NCI-H2227 (cell line): ENCODE measurements around the gene CAPRIN2.
A peak's percentile ranks its signal among the peaks of the same experiment; 100 is the strongest.

Experiments used
- DNase-seq: peaks from one replicate; lab custom pipeline; 2025; ENCODE audit not compliant: unreplicated experiment; lab: John Stamatoyannopoulos, UW

Gene CAPRIN2, protein sequence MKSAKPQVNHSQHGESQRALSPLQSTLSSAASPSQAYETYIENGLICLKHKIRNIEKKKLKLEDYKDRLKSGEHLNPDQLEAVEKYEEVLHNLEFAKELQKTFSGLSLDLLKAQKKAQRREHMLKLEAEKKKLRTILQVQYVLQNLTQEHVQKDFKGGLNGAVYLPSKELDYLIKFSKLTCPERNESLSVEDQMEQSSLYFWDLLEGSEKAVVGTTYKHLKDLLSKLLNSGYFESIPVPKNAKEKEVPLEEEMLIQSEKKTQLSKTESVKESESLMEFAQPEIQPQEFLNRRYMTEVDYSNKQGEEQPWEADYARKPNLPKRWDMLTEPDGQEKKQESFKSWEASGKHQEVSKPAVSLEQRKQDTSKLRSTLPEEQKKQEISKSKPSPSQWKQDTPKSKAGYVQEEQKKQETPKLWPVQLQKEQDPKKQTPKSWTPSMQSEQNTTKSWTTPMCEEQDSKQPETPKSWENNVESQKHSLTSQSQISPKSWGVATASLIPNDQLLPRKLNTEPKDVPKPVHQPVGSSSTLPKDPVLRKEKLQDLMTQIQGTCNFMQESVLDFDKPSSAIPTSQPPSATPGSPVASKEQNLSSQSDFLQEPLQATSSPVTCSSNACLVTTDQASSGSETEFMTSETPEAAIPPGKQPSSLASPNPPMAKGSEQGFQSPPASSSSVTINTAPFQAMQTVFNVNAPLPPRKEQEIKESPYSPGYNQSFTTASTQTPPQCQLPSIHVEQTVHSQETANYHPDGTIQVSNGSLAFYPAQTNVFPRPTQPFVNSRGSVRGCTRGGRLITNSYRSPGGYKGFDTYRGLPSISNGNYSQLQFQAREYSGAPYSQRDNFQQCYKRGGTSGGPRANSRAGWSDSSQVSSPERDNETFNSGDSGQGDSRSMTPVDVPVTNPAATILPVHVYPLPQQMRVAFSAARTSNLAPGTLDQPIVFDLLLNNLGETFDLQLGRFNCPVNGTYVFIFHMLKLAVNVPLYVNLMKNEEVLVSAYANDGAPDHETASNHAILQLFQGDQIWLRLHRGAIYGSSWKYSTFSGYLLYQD

DNA sequence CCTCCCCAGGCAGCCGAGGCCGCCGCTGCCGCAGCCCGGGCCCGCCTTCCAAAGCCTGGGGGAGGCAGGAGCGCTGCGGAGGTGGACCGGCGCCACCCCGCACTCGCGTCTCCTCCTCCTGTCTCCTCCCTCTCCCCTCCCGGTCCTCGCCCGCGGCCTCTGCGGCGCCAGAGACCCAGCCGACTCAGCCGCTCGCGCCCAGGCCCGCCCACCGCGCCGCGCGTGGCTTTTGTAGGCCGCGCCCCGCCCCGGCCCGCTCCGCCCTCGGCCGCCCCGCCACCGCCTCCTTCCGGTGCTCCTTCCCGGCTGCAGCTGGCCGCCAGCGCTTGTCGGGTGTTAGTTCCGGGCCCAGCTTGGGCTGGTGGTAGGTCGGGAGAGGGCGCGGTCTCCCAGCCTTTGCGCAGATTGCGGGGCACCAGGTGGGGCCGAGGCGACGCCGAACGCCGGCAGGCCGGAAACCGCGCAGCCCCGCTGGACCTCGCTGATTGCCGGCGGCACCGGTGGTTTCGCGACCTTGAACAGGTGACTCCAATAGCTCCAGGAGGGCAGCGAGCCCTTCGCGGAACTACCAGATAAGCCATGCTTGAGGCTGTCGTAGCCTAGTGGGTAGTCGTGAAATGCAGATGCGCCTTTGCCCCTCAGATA, at the start of gene CAPRIN2:
Gene CAPRIN2, minus strand, starts transcription at position 202 of the 645 bp plus-strand sequence. CDS start 1,431 bp downstream, outside the sequence.
- peak; percentile 93 for DNase-seq

DNA sequence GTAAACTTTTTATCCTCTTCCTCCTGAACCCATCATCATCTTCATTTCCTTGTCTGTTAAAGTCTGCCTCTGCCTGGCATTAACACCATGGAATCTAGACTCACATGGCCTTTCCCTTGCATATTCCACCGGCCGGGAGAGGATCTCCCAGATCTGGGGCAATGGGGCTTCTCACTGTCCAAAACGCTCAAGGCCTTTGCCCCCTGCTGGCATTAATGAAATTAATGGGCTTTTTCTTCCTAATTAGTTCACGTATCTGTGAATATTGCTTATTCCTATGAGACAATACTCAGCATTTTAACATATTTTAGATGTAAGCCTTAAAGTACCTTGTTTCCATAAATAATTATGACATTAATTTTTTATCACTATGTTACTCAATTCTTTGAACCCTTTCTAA, 42.9 kb upstream of the CAPRIN2 start:
- DNase-seq: no peak

DNA sequence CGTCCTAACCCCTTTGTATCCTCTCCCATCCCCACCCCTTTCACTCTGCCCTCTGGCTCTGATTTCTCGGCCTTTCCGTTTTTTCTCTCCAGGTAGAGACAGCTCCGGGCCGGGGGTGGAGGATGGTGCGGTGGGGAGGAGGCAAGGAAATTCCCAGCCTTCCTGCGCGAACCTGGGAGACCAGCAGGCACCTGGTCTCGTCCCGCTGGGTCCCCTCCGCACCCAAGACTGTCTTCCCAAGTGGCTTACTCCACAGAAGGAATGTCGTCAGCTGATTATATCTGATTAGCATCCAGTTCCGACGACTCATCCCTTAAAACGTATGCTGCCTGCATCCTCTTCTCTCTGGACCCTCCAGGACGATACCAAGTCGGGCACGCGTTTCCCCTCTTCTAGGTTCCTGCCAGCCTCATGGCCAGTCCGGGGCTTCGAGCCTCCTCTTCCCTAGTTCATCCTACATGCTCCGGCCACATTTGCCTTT, 42.2 kb upstream of the CAPRIN2 start:
- DNase-seq: no peak

GRCh38 chr12:30796313-30796780, 41.6 kb upstream of the CAPRIN2 start:
- no peak for DNase-seq

- peak; percentile 39 for DNase-seq
Measured at GRCh38 chr12:30795410-30796312, 40.9 kb upstream of the CAPRIN2 start.

- DNase-seq: no peak
Measured at GRCh38 chr12:30794591-30795409, 40.0 kb upstream of the CAPRIN2 start.

- no peak for DNase-seq
Measured at GRCh38 chr12:30794020-30794419, 39.3 kb upstream of the CAPRIN2 start.

DNA sequence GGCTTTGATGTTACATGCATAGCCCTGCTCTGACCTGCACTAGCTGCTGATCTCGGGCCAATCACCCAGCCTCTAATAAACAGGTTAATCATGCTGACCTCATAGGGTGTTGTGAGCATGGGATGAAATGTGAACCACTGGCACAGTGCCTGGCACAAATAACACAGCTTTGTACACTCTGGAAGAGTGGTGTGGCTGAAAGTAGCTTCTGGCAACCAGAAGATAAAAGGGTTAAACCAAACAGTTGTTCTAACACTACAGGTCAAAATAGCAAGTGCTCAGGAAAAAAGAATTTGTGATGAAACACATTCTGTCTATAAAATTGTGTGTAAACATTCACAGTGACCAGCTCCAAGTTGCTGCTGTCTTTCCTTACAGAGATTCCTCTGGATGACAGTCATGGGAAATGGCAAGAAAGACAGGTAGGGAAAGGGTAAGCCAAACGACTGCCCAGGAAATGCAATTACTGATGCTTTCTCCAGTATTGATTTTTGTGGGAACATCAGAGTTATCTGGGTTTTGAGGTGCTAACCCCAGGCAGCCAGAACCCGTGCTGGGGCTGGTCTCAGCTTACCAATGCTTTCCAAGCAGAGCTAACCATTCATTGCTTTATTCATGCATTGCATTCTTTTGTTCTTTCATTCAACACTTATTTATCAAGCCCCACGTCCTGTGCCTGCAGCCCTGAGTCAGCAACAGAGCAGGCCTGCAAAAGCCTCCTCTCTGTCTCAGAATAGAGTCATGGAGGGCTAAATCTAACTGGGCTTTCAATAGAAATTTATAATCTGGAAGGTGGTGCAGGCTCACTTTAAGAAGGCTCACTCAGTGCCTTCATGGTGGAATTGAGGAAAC, 38.1 kb upstream of the CAPRIN2 start:
- no peak for DNase-seq

- DNase-seq: no peak
Measured at GRCh38 chr12:30792085-30792484, 37.3 kb upstream of the CAPRIN2 start.

DNA sequence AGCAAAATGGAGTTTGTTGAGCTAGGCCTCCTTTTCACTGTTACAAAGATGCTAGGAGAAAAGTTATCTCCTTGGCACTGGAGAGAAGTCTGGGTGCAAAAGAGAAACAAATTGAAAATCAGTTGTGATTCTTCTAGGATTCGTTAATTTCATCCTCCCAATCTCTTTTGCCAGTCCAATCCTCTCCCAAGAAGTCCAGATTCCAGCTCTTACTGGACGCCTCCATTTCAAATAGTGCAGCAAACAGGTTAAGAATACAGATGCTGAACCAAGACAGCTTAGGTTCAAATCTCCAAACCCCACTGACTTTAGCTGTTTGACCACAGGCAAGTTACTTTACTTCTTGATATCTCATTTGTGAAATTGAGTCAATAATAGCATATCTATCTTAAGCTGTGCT, 34.0 kb upstream of the CAPRIN2 start:
- no peak for DNase-seq

GRCh38 chr12:30785630-30786029, 30.9 kb upstream of the CAPRIN2 start:
- DNase-seq: no peak

DNA sequence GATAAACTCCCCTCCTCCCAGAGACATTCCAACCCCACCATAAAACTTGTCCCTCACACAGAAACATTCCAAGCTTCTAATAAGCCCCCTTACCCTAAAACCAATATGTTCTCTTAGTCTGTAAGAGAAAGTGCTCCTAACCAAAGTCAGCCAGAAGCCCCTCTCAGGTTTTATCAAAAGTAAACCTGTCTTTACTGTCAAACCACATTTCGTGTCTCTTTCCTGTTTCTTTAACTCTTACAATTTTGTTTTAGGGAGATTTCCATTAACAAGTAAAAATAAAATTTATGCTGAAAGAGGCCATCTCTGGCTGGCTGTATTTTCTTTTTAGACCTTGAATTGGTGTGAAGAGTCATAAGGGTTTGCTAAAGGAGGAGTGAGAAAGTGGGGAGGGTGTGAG, 29.8 kb upstream of the CAPRIN2 start:
- no peak for DNase-seq

- DNase-seq: no peak
Measured at GRCh38 chr12:30783946-30784345, 29.2 kb upstream of the CAPRIN2 start.

- no peak for DNase-seq
Measured at GRCh38 chr12:30782316-30783173, 27.8 kb upstream of the CAPRIN2 start.

GRCh38 chr12:30779578-30779977, 24.8 kb upstream of the CAPRIN2 start:
- no peak for DNase-seq

DNA sequence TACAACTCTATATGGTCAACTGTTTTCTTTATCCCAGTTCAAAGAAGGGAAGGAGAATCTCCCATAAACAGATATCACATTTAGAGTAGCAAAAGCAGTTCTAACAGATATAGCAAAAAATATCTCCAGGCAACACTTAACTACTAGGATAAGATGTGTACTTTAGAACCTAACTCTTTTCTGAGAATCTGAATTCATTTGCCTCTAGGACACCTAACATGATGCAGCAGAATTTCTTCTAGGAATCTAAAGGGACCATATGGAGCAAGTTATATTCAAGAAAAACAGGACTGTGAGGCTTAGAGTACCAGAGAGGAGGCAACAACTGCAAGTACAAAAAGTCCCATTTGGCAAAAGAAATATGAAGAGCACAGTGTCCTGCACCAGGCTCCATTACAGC, 24.4 kb upstream of the CAPRIN2 start:
- no peak for DNase-seq

DNA sequence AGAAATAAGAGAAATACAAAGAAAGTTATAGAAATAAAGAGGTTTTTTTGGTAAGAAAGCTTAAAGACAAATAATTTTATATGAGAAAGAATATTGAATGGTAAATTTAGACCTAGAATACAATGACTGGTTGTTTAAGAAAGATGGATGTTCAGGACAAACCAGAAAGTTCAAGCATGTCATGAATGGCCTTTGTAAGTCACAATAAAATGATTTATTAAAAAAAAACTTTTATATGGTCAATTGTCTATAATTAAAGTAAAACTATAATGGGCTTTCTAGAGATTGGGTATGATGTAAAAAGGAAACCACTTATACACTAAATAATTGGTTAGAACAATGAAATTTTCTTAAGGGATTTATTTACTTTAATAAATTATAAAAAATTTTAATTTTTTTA, 19.8 kb upstream of the CAPRIN2 start:
- DNase-seq: no peak
